HG03196 (cell line): Measurements from ENCODE around the gene CACNA1H.
"Not testable (repeated sequence)": the region's sequence is repeated elsewhere in the genome, so short reads cannot be mapped to it uniquely, and the experiment has no call there.

Experiments used
- ATAC-seq: cut with Tn5 transposase; IDR thresholded peaks from one replicate; pipeline ENCODE4 v1.9.1; 2021; ENCODE audit not compliant: unreplicated experiment

The CACNA1H gene

DNA sequence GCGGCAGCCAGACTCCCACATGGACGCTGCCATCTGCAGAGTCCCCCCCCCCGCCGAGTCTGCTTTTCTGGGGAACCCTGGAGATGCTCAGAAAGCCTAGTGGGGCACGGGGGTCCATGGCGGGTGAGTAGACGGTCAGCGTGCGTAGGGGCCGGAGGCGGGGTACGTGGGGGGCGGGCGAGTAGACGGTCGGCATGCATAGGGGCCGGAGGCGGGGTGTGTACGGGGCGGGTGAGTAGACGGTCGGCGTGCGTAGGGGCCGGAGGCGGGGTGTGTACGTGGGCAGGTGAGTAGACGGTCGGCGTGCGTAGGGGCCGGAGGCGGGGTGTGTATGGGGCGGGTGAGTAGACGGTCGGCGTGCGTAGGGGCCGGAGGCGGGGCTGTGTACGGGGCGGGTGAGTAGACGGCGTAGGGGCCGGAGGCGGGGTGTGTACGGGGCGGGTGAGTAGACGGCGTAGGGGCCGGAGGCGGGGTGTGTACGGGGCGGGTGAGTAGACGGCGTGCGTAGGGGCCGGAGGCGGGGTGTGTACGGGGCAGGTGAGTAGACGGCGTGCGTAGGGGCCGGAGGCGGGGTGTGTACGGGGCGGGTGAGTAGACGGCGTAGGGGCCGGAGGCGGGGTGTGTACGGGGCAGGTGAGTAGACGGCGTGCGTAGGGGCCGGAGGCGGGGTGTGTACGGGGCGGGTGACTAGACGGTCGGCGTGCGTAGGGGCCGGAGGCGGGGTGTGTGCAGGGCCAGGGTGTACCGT, 32.7 kb downstream of the CACNA1H start:
- not testable (repeated sequence) for ATAC-seq

DNA sequence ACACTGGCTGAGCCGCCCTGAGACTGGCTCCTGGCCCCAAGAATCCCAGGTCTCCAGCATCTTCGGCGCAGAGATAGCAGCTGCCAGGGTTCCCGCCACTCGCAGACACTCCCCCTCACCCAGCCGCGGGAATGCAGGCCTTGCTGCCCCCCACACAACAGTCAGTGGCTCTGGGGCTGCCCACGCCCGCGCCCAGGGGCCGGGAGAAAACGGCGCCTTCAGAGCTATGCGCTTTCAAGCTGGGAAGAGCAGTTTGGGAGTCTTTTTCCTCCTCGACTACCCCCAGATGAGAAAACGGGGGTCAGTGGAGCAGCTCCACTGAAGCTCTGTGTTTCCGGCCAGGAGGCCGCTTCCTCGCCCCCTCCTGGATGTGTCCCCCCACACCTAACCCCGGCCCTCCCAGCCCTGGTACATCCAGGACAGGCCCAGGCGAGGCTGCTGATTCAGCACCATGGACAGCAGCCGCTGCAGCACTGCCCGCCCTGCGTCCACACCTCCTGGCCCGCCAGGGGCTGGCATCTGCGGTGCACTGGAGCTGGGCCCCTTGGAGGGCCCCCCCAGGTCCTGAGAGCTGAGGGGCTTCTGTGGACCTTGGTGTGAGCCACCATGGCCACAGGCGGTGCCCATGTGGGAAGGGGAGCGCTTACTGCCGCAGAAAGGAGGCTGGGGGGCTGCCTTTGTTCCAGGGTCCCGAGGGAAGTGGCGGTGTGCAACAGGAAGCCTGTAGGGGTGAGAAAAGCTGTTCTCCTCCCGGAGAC, 35.7 kb downstream of the CACNA1H start:
- no peak for ATAC-seq

GRCh38 chr16:1189455-1189854, 36.5 kb downstream of the CACNA1H start:
- ATAC-seq = no peak

- not testable (repeated sequence) for ATAC-seq
Measured at GRCh38 chr16:1190789-1191188, 37.9 kb downstream of the CACNA1H start.

GRCh38 chr16:1192384-1193073, 39.6 kb downstream of the CACNA1H start:
- no peak for ATAC-seq

GRCh38 chr16:1193143-1193824, 40.4 kb downstream of the CACNA1H start:
- no peak for ATAC-seq

GRCh38 chr16:1193825-1194581, 41.1 kb downstream of the CACNA1H start:
- no peak for ATAC-seq

GRCh38 chr16:1194665-1195392, 41.9 kb downstream of the CACNA1H start:
- no peak for ATAC-seq

GRCh38 chr16:1195393-1195666, 42.4 kb downstream of the CACNA1H start:
- no peak for ATAC-seq

GRCh38 chr16:1196494-1196893, 43.6 kb downstream of the CACNA1H start:
- ATAC-seq = no peak

GRCh38 chr16:1197237-1197866, 44.4 kb downstream of the CACNA1H start:
- ATAC-seq = no peak

- no peak for ATAC-seq
Measured at GRCh38 chr16:1198194-1198593, 45.3 kb downstream of the CACNA1H start.

DNA sequence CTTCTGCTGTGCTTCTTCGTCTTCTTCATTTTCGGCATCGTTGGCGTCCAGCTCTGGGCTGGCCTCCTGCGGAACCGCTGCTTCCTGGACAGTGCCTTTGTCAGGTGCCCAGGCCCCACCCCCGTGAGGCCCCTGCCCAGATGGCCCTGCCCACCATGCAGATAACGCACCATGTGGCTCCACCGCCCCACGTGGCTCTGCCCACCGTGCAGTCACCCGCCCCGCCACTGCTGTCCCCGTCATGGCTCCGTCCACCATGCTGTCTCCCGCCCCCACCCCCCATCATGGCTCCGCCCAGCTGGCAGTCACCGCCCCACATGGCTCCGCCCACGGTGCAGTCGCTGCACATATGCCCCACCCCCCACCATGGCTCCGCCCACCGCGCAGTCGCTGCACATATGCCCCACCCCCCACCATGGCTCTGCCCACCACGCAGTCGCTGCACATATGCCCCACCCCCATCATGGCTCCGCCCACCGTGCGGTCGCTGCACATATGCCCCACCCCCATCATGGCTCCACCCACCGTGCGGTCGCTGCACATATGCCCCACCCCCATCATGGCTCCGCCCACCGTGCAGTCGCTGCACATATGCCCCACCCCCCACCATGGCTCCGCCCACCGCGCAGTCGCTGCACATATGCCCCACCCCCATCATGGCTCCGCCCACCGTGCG, 45.9 kb downstream of the CACNA1H start:
- not testable (repeated sequence) for ATAC-seq

GRCh38 chr16:1199347-1200013, 46.6 kb downstream of the CACNA1H start:
- no peak for ATAC-seq

DNA sequence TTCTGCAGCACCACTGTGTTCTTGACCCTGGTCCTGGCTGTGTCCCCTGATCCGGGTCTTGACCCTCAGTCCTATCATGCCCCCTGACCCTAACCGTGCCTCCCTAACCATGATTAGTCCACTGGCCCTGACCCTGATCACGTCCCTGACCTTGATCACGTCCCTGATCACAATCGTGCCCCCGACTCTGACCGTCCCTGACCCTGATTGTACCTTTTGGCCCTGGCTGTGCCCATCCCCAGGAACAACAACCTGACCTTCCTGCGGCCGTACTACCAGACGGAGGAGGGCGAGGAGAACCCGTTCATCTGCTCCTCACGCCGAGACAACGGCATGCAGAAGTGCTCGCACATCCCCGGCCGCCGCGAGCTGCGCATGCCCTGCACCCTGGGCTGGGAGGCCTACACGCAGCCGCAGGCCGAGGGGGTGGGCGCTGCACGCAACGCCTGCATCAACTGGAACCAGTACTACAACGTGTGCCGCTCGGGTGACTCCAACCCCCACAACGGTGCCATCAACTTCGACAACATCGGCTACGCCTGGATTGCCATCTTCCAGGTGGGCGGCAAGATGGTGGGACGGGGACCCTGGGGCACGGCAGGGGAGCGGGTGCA, 47.2 kb downstream of the CACNA1H start:
- ATAC-seq = no peak

GRCh38 chr16:1201444-1201843, 48.5 kb downstream of the CACNA1H start:
- no peak for ATAC-seq

- ATAC-seq = no peak
Measured at GRCh38 chr16:1202274-1202673, 49.4 kb downstream of the CACNA1H start.

GRCh38 chr16:1204933-1205332, 52.0 kb downstream of the CACNA1H start:
- ATAC-seq = no peak
